WTC11 (cell line): ENCODE measurements around the gene CRB2.

Experiments
- CTCF ChIP-seq: fragments of 200-600 bp; IDR thresholded peaks from 2 replicates; pipeline ENCODE4 v1.8.0; 2022; ENCODE audit warnings: antibody characterized with exemption
- EMX1 ChIP-seq: fragments of 250-450 bp; sonication (Bioruptor Pico); IDR thresholded peaks from 2 replicates; pipeline ENCODE4 v1.8.0; 2021; ENCODE audit warnings: mild to moderate bottlenecking
- ESRRA ChIP-seq: sonication (generic); formaldehyde crosslinking; IDR thresholded peaks from 2 replicates; pipeline ENCODE4 v1.8.1; 2022; ENCODE audit warnings: mild to moderate bottlenecking, missing genetic modification reagents, borderline replicate concordance
- ETV6 ChIP-seq: sonication (generic); formaldehyde crosslinking; IDR thresholded peaks from 2 replicates; pipeline ENCODE4 v1.8.1; 2022; ENCODE audit warnings: mild to moderate bottlenecking, missing genetic modification reagents
- FOXK1 ChIP-seq: sonication (generic); formaldehyde crosslinking; IDR thresholded peaks from 2 replicates; pipeline ENCODE4 v1.8.0; 2022; ENCODE audit warnings: mild to moderate bottlenecking, moderate library complexity, missing genetic modification reagents
- HMGXB4 ChIP-seq: sonication (generic); formaldehyde crosslinking; IDR thresholded peaks from 2 replicates; pipeline ENCODE4 v1.8.1; 2023; ENCODE audit warnings: mild to moderate bottlenecking, moderate library complexity, missing genetic modification reagents
- JUN ChIP-seq: sonication (generic); formaldehyde crosslinking; IDR thresholded peaks from 2 replicates; pipeline ENCODE4 v1.8.0; 2023; ENCODE audit warnings: mild to moderate bottlenecking, missing genetic modification reagents
- PREB ChIP-seq: sonication (generic); formaldehyde crosslinking; IDR thresholded peaks from 2 replicates; pipeline ENCODE4 v1.8.1; 2022; ENCODE audit warnings: mild to moderate bottlenecking, missing genetic modification reagents, moderate library complexity, borderline replicate concordance
- SP1 ChIP-seq: sonication (generic); formaldehyde crosslinking; conservative IDR thresholded peaks from 2 replicates; pipeline ENCODE4 v1.8.1; 2022; ENCODE audit warnings: missing genetic modification reagents
- STAT6 ChIP-seq: sonication (generic); formaldehyde crosslinking; conservative IDR thresholded peaks from 2 replicates; pipeline ENCODE4 v1.8.1; 2023; ENCODE audit warnings: mild to moderate bottlenecking, low read depth, missing genetic modification reagents, moderate library complexity
- TEAD4 ChIP-seq: sonication (generic); formaldehyde crosslinking; IDR thresholded peaks from 2 replicates; pipeline ENCODE4 v1.8.0; 2022; ENCODE audit warnings: mild to moderate bottlenecking, missing genetic modification reagents
- USF2 ChIP-seq: sonication (generic); formaldehyde crosslinking; IDR thresholded peaks from 2 replicates; pipeline ENCODE4 v1.8.1; 2023; ENCODE audit warnings: mild to moderate bottlenecking, missing genetic modification reagents, moderate library complexity
- ZBTB21 ChIP-seq: sonication (generic); formaldehyde crosslinking; IDR thresholded peaks from 2 replicates; pipeline ENCODE4 v1.8.1; 2023; ENCODE audit warnings: mild to moderate bottlenecking, missing genetic modification reagents, borderline replicate concordance
- ZNF232 ChIP-seq: sonication (generic); formaldehyde crosslinking; IDR thresholded peaks from 2 replicates; pipeline ENCODE4 v1.8.0; 2022; ENCODE audit warnings: mild to moderate bottlenecking, missing genetic modification reagents

- no peak for TF ChIP-seq PREB (CRISPR knock-in tag)
- no peak for TF ChIP-seq ZBTB21 (CRISPR knock-in tag)
- TF ChIP-seq FOXK1 (CRISPR knock-in tag) = no peak
- no peak for TF ChIP-seq STAT6 (CRISPR knock-in tag)
- no peak for TF ChIP-seq ETV6 (CRISPR knock-in tag)
- TF ChIP-seq CTCF = no peak
- TF ChIP-seq USF2 (CRISPR knock-in tag) = no peak
- TF ChIP-seq SP1 (CRISPR knock-in tag) = no peak
- TF ChIP-seq TEAD4 = no peak
- no peak for TF ChIP-seq HMGXB4 (CRISPR knock-in tag)
- no peak for TF ChIP-seq JUN
- TF ChIP-seq EMX1 (CRISPR knock-in tag) = no peak
- no peak for TF ChIP-seq ESRRA (CRISPR knock-in tag)
- no peak for TF ChIP-seq ZNF232 (CRISPR knock-in tag)
These were observed 43.6 kb upstream of the CRB2 start for GRCh38 chr9:123312306-123312877.
